Keratinocyte (primary cell): ENCODE measurements around the gene CMTM7. TPM values are rescaled to one million over a fixed set of nuclear protein-coding genes. Genes with fewer than 3 reads are reported as not detected.

Experiments
- DNase-seq: peaks from one replicate; pipeline ENCODE4 v3.0.0-alpha.2; 2011; ENCODE audit warnings: low read depth, missing footprints, low spot score
- FAIRE-seq: peaks from 2 replicates; lab custom pipeline; 2011; peaks lifted over from hg19 to GRCh38; lab: Jason Lieb, UNC
- H2AFZ ChIP-seq: 2 replicates; pipeline ENCODE4 v1.6.0; 2012; ENCODE audit warnings: low read length, control low read depth, inconsistent platforms; ENCODE audit not compliant: control insufficient read depth
- H3K27ac ChIP-seq: 2 replicates; pipeline ENCODE4 v1.5.1; 2011; ENCODE audit warnings: low read length; ENCODE audit not compliant: control insufficient read depth, insufficient read depth
- H3K27me3 ChIP-seq: 3 replicates; pipeline ENCODE4 v1.6.0; 2011; ENCODE audit warnings: low read length; ENCODE audit not compliant: control insufficient read depth, insufficient read depth; ENCODE audit errors: extremely low read depth
- H3K36me3 ChIP-seq, 2 experiments: 2 replicates in 1 of 2; 3 replicates in 1 of 2; pipeline ENCODE4 v1.5.1; 2011; ENCODE audit warnings: low read length in 2 of 2, mild to moderate bottlenecking in 1 of 2; ENCODE audit not compliant: control insufficient read depth in 2 of 2, insufficient read depth in 2 of 2; ENCODE audit errors: extremely low read depth in 1 of 2
- H3K4me1 ChIP-seq: 3 replicates; pipeline ENCODE4 v1.5.1; 2011; ENCODE audit warnings: low read length; ENCODE audit not compliant: control insufficient read depth, insufficient read depth; ENCODE audit errors: extremely low read depth
- H3K4me2 ChIP-seq: 3 replicates; pipeline ENCODE4 v1.6.0; 2011; ENCODE audit warnings: low read depth, low read length; ENCODE audit not compliant: control insufficient read depth, insufficient read depth; ENCODE audit errors: extremely low read depth
- H3K4me3 ChIP-seq, 3 experiments: fragments of 200-600 bp in 1 of 3; sonication (generic) in 1 of 3; 2 replicates in 2 of 3; 3 replicates in 1 of 3; pipeline ENCODE4 v1.5.1; 2011 to 2016; ENCODE audit warnings: low read length in 3 of 3, mild to moderate bottlenecking in 3 of 3, control low read depth in 2 of 3, inconsistent platforms in 1 of 3, low read depth in 1 of 3, mixed read lengths in 1 of 3, mixed run types in 1 of 3, moderate library complexity in 1 of 3; ENCODE audit not compliant: control insufficient read depth in 2 of 3, insufficient read depth in 2 of 3; ENCODE audit errors: extremely low read depth in 1 of 3
- H3K79me2 ChIP-seq: 2 replicates; pipeline ENCODE4 v1.6.0; 2012; ENCODE audit warnings: low read length; ENCODE audit not compliant: control insufficient read depth, insufficient read depth
- H3K9ac ChIP-seq: 3 replicates; pipeline ENCODE4 v1.6.0; 2011; ENCODE audit warnings: low read length; ENCODE audit not compliant: control insufficient read depth, insufficient read depth; ENCODE audit errors: extremely low read depth
- H3K9me1 ChIP-seq: 3 replicates; pipeline ENCODE4 v1.6.0; 2011; ENCODE audit warnings: low read length; ENCODE audit not compliant: control insufficient read depth, insufficient read depth; ENCODE audit errors: extremely low read depth
- H3K9me3 ChIP-seq: 2 replicates; pipeline ENCODE4 v1.5.1; 2012; ENCODE audit warnings: low read depth, low read length; ENCODE audit not compliant: control insufficient read depth
- H4K20me1 ChIP-seq: 3 replicates; pipeline ENCODE4 v1.6.0; 2011; ENCODE audit warnings: low read length; ENCODE audit not compliant: control insufficient read depth, insufficient read depth; ENCODE audit errors: extremely low read depth
- EZH2 ChIP-seq: IDR thresholded peaks from one replicate; pipeline ENCODE4 v1.6.1; 2012; ENCODE audit warnings: inconsistent platforms, mild to moderate bottlenecking, low read length, moderate library complexity
- dilution Hi-C: fragments of 300-500 bp; cut with MboI; formaldehyde crosslinking; loops from one replicate; pipeline ENCODE4 v1.7.0; 2020; ENCODE audit warnings: low sequenced_read_pairs; ENCODE audit not compliant: extremely low pct_ligation_motif_present
- polyA plus RNA-seq, 5 experiments: library from polyadenylated mRNA; depleted of rRNA in 3 of 5; stranded (reverse) in 3 of 5; stranded (forward) in 1 of 5; unstranded in 1 of 5; fragments of >200 nt; gene quantifications; 1 replicate in 1 of 5; 2 replicates in 3 of 5; 3 replicates in 1 of 5; pipeline versions ENCODE4 v1.2.1 to v1.2.3, GENCODE V29; 2011 to 2012; ENCODE audit warnings: missing spikeins in 2 of 5, low read depth in 1 of 5, low replicate concordance in 1 of 5
- TF ChIP-seq, protein P1 (sequence below), 3 experiments: IDR thresholded peaks in 1 of 3; conservative IDR thresholded peaks in 1 of 3; optimal IDR thresholded peaks in 1 of 3; 2 replicates in 2 of 3; 3 replicates in 1 of 3; pipeline versions ENCODE3 to v1.5.1; 2011; ENCODE audit warnings: low read length in 3 of 3, mild to moderate bottlenecking in 3 of 3, moderate library complexity in 2 of 3, control low read depth in 1 of 3, inconsistent platforms in 1 of 3; ENCODE audit not compliant: insufficient read depth in 2 of 3; ENCODE audit errors: extremely low read depth in 1 of 3

CMTM7 gene
- polyA plus RNA-seq, 1 donor (not counting 4 experiments of a cell fraction or from before 2014, with no cell fraction given), result 47.2 TPM

DNA sequence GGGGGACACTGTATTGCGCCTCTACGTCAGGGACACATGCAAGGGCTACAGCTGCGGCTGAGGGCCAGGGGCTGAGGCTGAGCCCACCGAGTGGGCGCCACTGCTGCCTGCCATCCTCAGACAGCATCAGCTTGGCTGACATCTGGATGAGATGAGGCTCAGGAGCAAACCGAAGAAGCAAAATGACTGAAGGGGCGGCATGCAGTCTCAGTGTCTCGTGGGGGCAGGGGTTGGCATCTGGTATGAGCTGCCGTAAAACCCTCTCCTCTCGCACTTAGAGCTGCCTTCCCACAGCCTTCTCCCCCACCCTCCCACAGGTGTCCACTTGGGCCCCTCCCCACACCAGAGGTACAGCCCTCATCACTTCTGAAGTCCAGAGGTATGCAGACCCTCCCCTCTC lies 24.2 kb upstream of the CMTM7 start:
- Histone ChIP-seq H3K4me1 (no peaks in the 10 kb centered on the region), H3K79me2 (no peaks in the 10 kb centered on the region), H3K27ac (no peak overlapping the region), H3K36me3 (no peaks in the 10 kb centered on the region), H3K4me3 (no peak overlapping the region), H3K9ac (no peak overlapping the region), H3K27me3 (no peaks in the 10 kb centered on the region), H3K4me2 (no peak overlapping the region), H4K20me1 (no peaks in the 10 kb centered on the region), H3K9me1 (no peaks in the 10 kb centered on the region), H2AFZ (no peak overlapping the region), H3K9me3 (no peaks in the 10 kb centered on the region)
- no peak for FAIRE-seq
- dilution Hi-C loops, result no loop called here
- TF ChIP-seq, protein P1, sequence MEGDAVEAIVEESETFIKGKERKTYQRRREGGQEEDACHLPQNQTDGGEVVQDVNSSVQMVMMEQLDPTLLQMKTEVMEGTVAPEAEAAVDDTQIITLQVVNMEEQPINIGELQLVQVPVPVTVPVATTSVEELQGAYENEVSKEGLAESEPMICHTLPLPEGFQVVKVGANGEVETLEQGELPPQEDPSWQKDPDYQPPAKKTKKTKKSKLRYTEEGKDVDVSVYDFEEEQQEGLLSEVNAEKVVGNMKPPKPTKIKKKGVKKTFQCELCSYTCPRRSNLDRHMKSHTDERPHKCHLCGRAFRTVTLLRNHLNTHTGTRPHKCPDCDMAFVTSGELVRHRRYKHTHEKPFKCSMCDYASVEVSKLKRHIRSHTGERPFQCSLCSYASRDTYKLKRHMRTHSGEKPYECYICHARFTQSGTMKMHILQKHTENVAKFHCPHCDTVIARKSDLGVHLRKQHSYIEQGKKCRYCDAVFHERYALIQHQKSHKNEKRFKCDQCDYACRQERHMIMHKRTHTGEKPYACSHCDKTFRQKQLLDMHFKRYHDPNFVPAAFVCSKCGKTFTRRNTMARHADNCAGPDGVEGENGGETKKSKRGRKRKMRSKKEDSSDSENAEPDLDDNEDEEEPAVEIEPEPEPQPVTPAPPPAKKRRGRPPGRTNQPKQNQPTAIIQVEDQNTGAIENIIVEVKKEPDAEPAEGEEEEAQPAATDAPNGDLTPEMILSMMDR (optimal IDR thresholded peaks at IDR 0.05 in 1 of 3, IDR thresholded peaks at IDR 0.05 in 1 of 3, conservative IDR thresholded peaks at IDR 0.05 in 1 of 3; ENCODE audit: extremely low read depth in 1 of 3, insufficient read depth in 2 of 3, low read length in 3 of 3), result no peak
- no peak for TF ChIP-seq EZH2
- DNase-seq, result no peak

DNA sequence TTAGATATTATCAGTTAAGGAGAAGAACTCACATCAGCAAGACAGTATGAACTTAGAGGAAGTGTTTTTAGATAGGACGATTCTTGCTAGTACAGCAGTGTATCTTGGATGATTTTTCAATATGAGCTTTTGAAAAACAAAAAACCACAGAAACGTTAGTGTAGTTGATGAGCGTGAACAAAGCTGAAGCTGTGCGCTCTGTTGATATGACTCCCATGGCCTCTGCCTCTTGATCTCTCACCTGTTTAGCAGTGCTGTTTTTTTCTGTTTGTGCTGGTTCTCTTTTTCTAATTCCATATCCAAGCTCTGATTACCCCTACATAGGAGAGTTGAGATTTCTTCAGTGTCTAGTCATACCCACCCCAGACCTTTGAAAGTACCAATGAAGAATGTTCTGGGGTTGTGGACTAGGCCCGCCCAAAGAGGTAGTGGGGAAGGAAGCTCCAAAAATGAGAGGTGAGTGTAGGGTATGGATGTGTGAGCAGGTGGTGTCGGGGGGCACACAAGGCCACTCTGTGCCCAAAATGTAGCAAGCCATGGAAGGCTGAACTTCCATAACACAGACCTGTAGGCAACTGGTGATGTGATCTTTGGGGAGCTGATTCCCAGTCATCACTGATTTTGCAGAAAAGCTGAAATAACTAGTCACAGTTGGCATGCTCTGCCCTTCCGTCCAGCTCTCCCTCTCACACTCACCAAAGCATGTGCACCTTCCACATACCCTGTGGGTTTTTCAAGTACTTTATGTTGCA lies 20.0 kb upstream of the CMTM7 start:
- no peaks in the 10 kb centered on the region for H3K9me3 ChIP-seq
- H2AFZ ChIP-seq, result no peak overlapping the region
- H3K9ac ChIP-seq, result no peak overlapping the region
- dilution Hi-C loops, result no loop called here
- no peaks in the 10 kb centered on the region for H3K9me1 ChIP-seq
- peaks cover 5% of the 10 kb centered on the region for H3K4me1 ChIP-seq
- no peak overlapping the region for H3K27ac ChIP-seq
- H3K27me3 ChIP-seq, result no peaks in the 10 kb centered on the region
- H4K20me1 ChIP-seq, result no peaks in the 10 kb centered on the region
- no peak overlapping the region for H3K4me2 ChIP-seq
- no peaks in the 10 kb centered on the region for H3K79me2 ChIP-seq
- no peaks in the 10 kb centered on the region for H3K36me3 ChIP-seq
- no peak for TF ChIP-seq EZH2
- TF ChIP-seq, protein P1 (optimal IDR thresholded peaks at IDR 0.05 in 1 of 3, IDR thresholded peaks at IDR 0.05 in 1 of 3, conservative IDR thresholded peaks at IDR 0.05 in 1 of 3; ENCODE audit: extremely low read depth in 1 of 3, insufficient read depth in 2 of 3, low read length in 3 of 3), result no peak
- DNase-seq (no peak), FAIRE-seq (no peak)
- no peak overlapping the region for H3K4me3 ChIP-seq
